Fibroblast of lung (primary cell): ENCODE results near the gene TMEM179. TPM values are rescaled to one million over a fixed set of nuclear protein-coding genes. Genes with fewer than 3 reads are reported as not detected.
"Not testable (repeated sequence)": the region's sequence is repeated elsewhere in the genome, so short reads cannot be mapped to it uniquely, and the experiment has no call there.

Source experiments
- DNase-seq, 2 donors: peaks; one replicate each; pipeline versions ENCODE4 v3.0.0 to v3.0.0-alpha.2; 2010; ENCODE audit warnings: low read depth in 2 of 2
- H2AFZ ChIP-seq: 2 replicates; pipeline ENCODE4 v1.5.1; 2012; ENCODE audit warnings: low read length, control low read depth, inconsistent platforms
- H3K27ac ChIP-seq: 2 replicates; pipeline ENCODE4 v1.5.1; 2011; ENCODE audit warnings: low read length, control low read depth; ENCODE audit not compliant: insufficient read depth
- H3K27me3 ChIP-seq: 2 replicates; pipeline ENCODE4 v1.5.1; 2011; ENCODE audit warnings: mild to moderate bottlenecking, low read length; ENCODE audit not compliant: control insufficient read depth, insufficient read depth
- H3K36me3 ChIP-seq: 2 replicates; pipeline ENCODE4 v1.5.1; 2011; ENCODE audit warnings: low read length; ENCODE audit not compliant: control insufficient read depth, insufficient read depth
- H3K4me1 ChIP-seq: 2 replicates; pipeline ENCODE4 v1.5.1; 2011; ENCODE audit warnings: low read length; ENCODE audit not compliant: control insufficient read depth, insufficient read depth; ENCODE audit errors: extremely low read depth
- H3K4me2 ChIP-seq: 2 replicates; pipeline ENCODE4 v1.5.1; 2011; ENCODE audit warnings: low read length, control low read depth; ENCODE audit not compliant: insufficient read depth; ENCODE audit errors: extremely low read depth
- H3K4me3 ChIP-seq, 4 experiments: fragments of 200-600 bp in 1 of 4; sonication (generic) in 1 of 4; replicated peaks in 1 of 4; 2 replicates each; pipeline ENCODE4 v1.5.1; 2011 to 2016; ENCODE audit warnings: low read length in 4 of 4, low read depth in 3 of 4, mild to moderate bottlenecking in 3 of 4, control low read depth in 2 of 4, inconsistent platforms in 1 of 4, mixed read lengths in 1 of 4; ENCODE audit not compliant: insufficient read depth in 1 of 4; ENCODE audit errors: control extremely low read depth in 1 of 4
- H3K79me2 ChIP-seq: 2 replicates; pipeline ENCODE4 v1.5.1; 2012; ENCODE audit warnings: mild to moderate bottlenecking, low read length, inconsistent platforms; ENCODE audit not compliant: control insufficient read depth, insufficient read depth
- H3K9ac ChIP-seq: 2 replicates; pipeline ENCODE4 v1.5.1; 2011; ENCODE audit warnings: mild to moderate bottlenecking, low read length, control low read depth; ENCODE audit not compliant: insufficient read depth
- H3K9me3 ChIP-seq: 2 replicates; pipeline ENCODE4 v1.5.1; 2012; ENCODE audit warnings: low read depth, low read length; ENCODE audit not compliant: control insufficient read depth, insufficient read depth
- H4K20me1 ChIP-seq: 2 replicates; pipeline ENCODE4 v1.5.1; 2011; ENCODE audit warnings: low read length; ENCODE audit not compliant: control insufficient read depth, insufficient read depth; ENCODE audit errors: extremely low read depth
- CTCF ChIP-seq, 2 donors: IDR thresholded peaks in 1 of 2; conservative IDR thresholded peaks in 1 of 2; 1 replicate in 1 of 2; 2 replicates in 1 of 2; pipeline ENCODE4 v1.5.1; 2011 to 2012; ENCODE audit warnings: low read length in 2 of 2, control low read depth in 1 of 2, inconsistent platforms in 1 of 2, low read depth in 1 of 2, mild to moderate bottlenecking in 1 of 2
- EZH2 ChIP-seq: IDR thresholded peaks from 2 replicates; pipeline ENCODE4 v1.5.1; 2012; ENCODE audit warnings: low read length, control low read depth, mild to moderate bottlenecking; ENCODE audit errors: missing control alignments
- polyA plus RNA-seq, 2 donors: library from polyadenylated mRNA; depleted of rRNA in 1 of 2; stranded (reverse) in 1 of 2; unstranded in 1 of 2; fragments of >200 nt; gene quantifications; 2 replicates each; pipeline ENCODE4 v1.2.1, GENCODE V29; 2011 to 2012; ENCODE audit warnings: missing spikeins in 1 of 2
- total RNA-seq: library from RNA; depleted of rRNA; stranded (reverse); fragments of >200 nt; gene quantifications from 2 replicates; pipeline ENCODE4 v1.2.1, GENCODE V29; 2014

Gene TMEM179
- total and polyA plus RNA-seq, 2 donors (not counting 1 experiment from before 2014, with no cell fraction given) = under 0.01 to 0.03 TPM

- TF ChIP-seq CTCF (conservative IDR thresholded peaks at IDR 0.05 in 1 of 2, IDR thresholded peaks at IDR 0.05 in 1 of 2; ENCODE audit: low read depth in 1 of 2, low read length in 2 of 2) = no peak
- TF ChIP-seq EZH2 = no peak
- peak in 1 of 2 donors; percentile 20 for DNase-seq
- Histone ChIP-seq H3K79me2 (no peaks in the 10 kb centered on the region), H3K27ac (no peak overlapping the region), H3K36me3 (no peaks in the 10 kb centered on the region), H3K9ac (no peak overlapping the region), H3K27me3 (no peaks in the 10 kb centered on the region), H2AFZ (no peak overlapping the region), H3K4me2 (no peak overlapping the region), H3K4me3 (no peak overlapping the region), H3K4me1 (no peaks in the 10 kb centered on the region), H3K9me3 (no peaks in the 10 kb centered on the region), H4K20me1 (no peaks in the 10 kb centered on the region)
Observed at GRCh38 chr14:104637546-104638003, 33.0 kb upstream of the TMEM179 start.

- not testable (repeated sequence) for H3K9me3 ChIP-seq, H3K4me2 ChIP-seq, H3K79me2 ChIP-seq, DNase-seq, H3K4me3 ChIP-seq, H3K36me3 ChIP-seq, H2AFZ ChIP-seq, H3K27me3 ChIP-seq, H4K20me1 ChIP-seq, H3K4me1 ChIP-seq, H3K9ac ChIP-seq, H3K27ac ChIP-seq
Observed at GRCh38 chr14:104636846-104637545, 32.4 kb upstream of the TMEM179 start.

- Histone ChIP-seq H2AFZ (no peak overlapping the region), H3K4me1 (no peaks in the 10 kb centered on the region), H3K9ac (no peak overlapping the region), H3K27ac (no peak overlapping the region), H3K9me3 (no peaks in the 10 kb centered on the region), H3K36me3 (no peaks in the 10 kb centered on the region), H3K4me2 (no peak overlapping the region), H4K20me1 (no peaks in the 10 kb centered on the region), H3K4me3 (no peak overlapping the region), H3K27me3 (no peaks in the 10 kb centered on the region), H3K79me2 (no peaks in the 10 kb centered on the region)
- TF ChIP-seq EZH2 (no peak), CTCF (conservative IDR thresholded peaks at IDR 0.05 in 1 of 2, IDR thresholded peaks at IDR 0.05 in 1 of 2; ENCODE audit: low read depth in 1 of 2, low read length in 2 of 2) (no peak)
- DNase-seq = no peak
Observed at GRCh38 chr14:104636131-104636530, 31.6 kb upstream of the TMEM179 start.
